ENCODE measurements around the gene CHRNA5.

- TF ChIP-seq EZH2 (IDR thresholded peaks at IDR 0.05; ENCODE audit: insufficient read depth, poor library complexity, severe bottlenecking) = no peak
- TF ChIP-seq EZH2phosphoT487 (IDR thresholded peaks at IDR 0.05; ENCODE audit: insufficient read depth, low read depth) = no peak
Observed at GRCh38 chr15:78625606-78626280, 60.4 kb downstream of the CHRNA5 start.
